ENCODE measurements around the gene BIRC3.

- no peak for TF ChIP-seq CTCF (conservative IDR thresholded peaks at IDR 0.05; ENCODE audit: low read length)
- no peak for TF ChIP-seq EZH2phosphoT487 (IDR thresholded peaks at IDR 0.05; ENCODE audit: borderline replicate concordance, low read depth, low read length)
Observed at GRCh38 chr11:102385085-102386007, 68.1 kb downstream of the BIRC3 start.
